Mesothelial cell of epicardium (in vitro differentiated cells): Measurements from ENCODE around the gene OR6B2. TPM values are rescaled to one million over a fixed set of nuclear protein-coding genes. Genes with fewer than 3 reads are reported as not detected.

Source experiments
- DNase-seq, 2 experiments: peaks; one replicate each; pipeline ENCODE4 v3.0.0; 2021; ENCODE audit warnings: low spot score in 2 of 2; ENCODE audit not compliant: unreplicated experiment in 2 of 2
- H3K27ac Mint-ChIP-seq: 2 replicates; pipeline ENCODE4 v1.8.0; 2021; ENCODE audit warnings: mixed read lengths
- H3K27me3 Mint-ChIP-seq: 2 replicates; pipeline ENCODE4 v1.8.0; 2021; ENCODE audit warnings: low read depth, mixed read lengths
- H3K36me3 Mint-ChIP-seq: 2 replicates; pipeline ENCODE4 v1.8.0; 2021; ENCODE audit warnings: mixed read lengths
- H3K4me1 Mint-ChIP-seq: 2 replicates; pipeline ENCODE4 v1.8.0; 2021; ENCODE audit warnings: mixed read lengths
- H3K4me3 Mint-ChIP-seq: 2 replicates; pipeline ENCODE4 v1.8.0; 2021; ENCODE audit warnings: mild to moderate bottlenecking, moderate library complexity, mixed read lengths
- H3K9me3 Mint-ChIP-seq: 2 replicates; pipeline ENCODE4 v1.8.0; 2021; ENCODE audit warnings: mixed read lengths
- total RNA-seq: library from RNA; stranded (reverse); gene quantifications from 3 replicates; pipeline ENCODE4 v1.2.1, GENCODE V29; 2021
- TF ChIP-seq, protein P1 (sequence below): fragments of 200-600 bp; sonication (generic); IDR thresholded peaks from one replicate; pipeline ENCODE4 v1.5.0; 2021; ENCODE audit warnings: antibody characterized with exemption; ENCODE audit not compliant: unreplicated experiment

Gene OR6B2
- not detected in 3 replicates for total RNA-seq

DNA sequence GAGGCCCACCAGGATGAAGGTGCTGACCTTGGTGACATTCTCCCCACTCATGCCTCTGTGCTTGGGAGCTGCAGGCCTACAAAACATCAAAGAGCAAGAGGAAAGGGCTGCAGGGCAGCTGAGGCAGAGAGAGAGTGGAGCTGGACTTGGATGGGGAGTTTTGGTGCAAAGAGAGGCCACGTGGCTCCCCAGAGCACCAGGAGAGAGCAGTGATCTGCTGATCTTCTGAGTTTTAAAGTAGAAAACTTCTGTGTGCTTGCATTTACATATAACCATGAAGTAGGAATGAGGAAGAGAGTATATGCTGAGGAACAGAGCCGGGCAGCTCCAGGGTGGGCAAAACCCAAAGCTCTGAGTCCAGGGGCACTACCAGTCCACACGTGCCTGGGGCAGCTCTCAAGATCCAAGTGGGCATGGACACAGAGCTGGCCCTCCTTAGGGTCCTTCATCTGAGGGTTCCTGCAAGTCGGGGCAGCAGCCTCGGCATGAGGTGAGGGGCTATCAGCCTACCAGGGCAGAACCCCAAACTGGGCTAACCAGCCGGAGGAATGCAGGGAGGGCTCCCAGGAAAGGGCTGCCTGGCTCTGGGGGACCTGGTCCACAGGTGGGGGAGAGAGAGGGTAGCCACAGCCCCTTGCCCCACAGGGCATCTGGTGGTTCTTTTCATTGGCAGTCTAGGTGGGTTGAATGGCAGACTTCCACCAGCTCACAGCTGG lies at the start of gene OR6B2:
Gene OR6B2 (minus strand): TSS at position 51 of the 716 bp plus-strand sequence. CDS start 0 bp downstream, at position 51.
- peaks cover 60% of the 10 kb centered on the region for H3K27me3 Mint-ChIP-seq
- DNase-seq, result no peak
- H3K36me3 Mint-ChIP-seq, result no peaks in the 10 kb centered on the region
- TF ChIP-seq, protein P1, sequence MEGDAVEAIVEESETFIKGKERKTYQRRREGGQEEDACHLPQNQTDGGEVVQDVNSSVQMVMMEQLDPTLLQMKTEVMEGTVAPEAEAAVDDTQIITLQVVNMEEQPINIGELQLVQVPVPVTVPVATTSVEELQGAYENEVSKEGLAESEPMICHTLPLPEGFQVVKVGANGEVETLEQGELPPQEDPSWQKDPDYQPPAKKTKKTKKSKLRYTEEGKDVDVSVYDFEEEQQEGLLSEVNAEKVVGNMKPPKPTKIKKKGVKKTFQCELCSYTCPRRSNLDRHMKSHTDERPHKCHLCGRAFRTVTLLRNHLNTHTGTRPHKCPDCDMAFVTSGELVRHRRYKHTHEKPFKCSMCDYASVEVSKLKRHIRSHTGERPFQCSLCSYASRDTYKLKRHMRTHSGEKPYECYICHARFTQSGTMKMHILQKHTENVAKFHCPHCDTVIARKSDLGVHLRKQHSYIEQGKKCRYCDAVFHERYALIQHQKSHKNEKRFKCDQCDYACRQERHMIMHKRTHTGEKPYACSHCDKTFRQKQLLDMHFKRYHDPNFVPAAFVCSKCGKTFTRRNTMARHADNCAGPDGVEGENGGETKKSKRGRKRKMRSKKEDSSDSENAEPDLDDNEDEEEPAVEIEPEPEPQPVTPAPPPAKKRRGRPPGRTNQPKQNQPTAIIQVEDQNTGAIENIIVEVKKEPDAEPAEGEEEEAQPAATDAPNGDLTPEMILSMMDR, result no peak
- H3K4me1 Mint-ChIP-seq, result no peaks in the 10 kb centered on the region
- H3K9me3 Mint-ChIP-seq, result no peaks in the 10 kb centered on the region
- no peak within 1 kb of the TSS for H3K4me3 Mint-ChIP-seq
- H3K27ac Mint-ChIP-seq, result no peak within 1 kb of the TSS

DNA sequence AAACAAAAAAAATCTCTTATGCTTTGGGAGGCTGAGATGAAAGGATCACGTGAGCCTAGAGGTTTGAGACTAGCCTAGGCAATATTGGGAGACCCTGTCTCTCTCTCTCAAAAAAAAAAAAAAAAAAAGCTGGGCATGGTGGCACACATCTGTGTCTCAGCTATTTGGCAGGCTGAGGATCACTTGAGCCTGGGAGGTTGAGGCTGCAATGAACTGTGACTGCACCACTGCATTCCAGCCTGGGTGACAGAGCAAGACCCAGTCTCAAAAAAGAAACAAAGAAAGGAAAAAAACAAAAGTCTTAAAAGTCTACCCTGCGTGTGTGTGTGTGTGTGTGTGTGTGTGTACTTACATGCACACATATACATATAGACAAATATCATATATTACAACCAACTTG lies 48.4 kb upstream of the OR6B2 start:
- no peak overlapping the region for H3K4me3 Mint-ChIP-seq
- TF ChIP-seq, protein P1, result no peak
- peaks cover 2% of the 10 kb centered on the region for H3K36me3 Mint-ChIP-seq
- DNase-seq, result no peak
- no peaks in the 10 kb centered on the region for H3K4me1 Mint-ChIP-seq
- no peak overlapping the region for H3K27ac Mint-ChIP-seq
- H3K9me3 Mint-ChIP-seq, result peaks cover 49% of the 10 kb centered on the region
- no peaks in the 10 kb centered on the region for H3K27me3 Mint-ChIP-seq

DNA sequence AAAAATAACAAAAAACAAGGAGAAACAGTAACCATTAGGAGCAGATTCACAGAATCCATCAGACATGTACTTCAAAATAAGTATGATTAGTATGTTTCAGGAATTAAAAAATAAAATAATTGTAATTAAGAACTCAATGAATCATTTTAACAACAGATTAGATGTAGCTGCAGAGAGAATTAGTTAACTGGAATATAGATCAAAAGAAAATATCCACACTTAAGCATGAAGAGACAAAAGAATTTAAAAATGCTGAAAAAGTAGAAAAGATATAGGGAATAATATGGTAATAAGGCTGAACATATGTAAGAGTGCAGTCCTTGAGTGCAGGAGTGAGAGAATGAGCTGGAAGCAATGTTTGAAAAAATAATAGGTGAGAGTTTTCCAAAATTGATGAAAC lies 47.2 kb upstream of the OR6B2 start:
- Mint-ChIP-seq H3K9me3 (peaks cover 49% of the 10 kb centered on the region), H3K36me3 (peaks cover 2% of the 10 kb centered on the region), H3K4me3 (no peak overlapping the region), H3K27me3 (no peaks in the 10 kb centered on the region), H3K4me1 (no peaks in the 10 kb centered on the region), H3K27ac (no peak overlapping the region)
- no peak for DNase-seq
- TF ChIP-seq, protein P1, result no peak

DNA sequence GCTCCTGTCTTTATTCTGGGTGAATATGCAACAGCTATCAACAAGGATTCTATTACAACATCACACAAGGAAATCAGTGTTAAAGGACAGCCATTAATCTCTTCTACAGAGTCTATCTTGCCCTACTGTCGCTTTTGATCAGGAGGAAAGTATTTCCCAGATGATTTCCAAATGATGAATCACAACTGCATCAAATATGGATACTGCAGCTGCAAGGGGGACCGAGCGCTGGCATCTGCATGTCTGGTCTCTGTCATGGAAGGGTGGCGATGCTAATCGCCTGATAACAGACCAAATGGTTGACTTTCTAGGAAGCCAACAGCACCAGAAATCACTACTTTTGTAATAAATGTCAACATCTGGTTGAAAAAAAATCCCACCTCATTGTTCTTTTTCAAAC lies 44.3 kb upstream of the OR6B2 start:
- peaks cover 2% of the 10 kb centered on the region for H3K36me3 Mint-ChIP-seq
- H3K27me3 Mint-ChIP-seq, result peaks cover 5% of the 10 kb centered on the region
- no peak overlapping the region for H3K4me3 Mint-ChIP-seq
- DNase-seq, result no peak
- H3K4me1 Mint-ChIP-seq, result no peaks in the 10 kb centered on the region
- TF ChIP-seq, protein P1, result no peak
- peaks cover 43% of the 10 kb centered on the region for H3K9me3 Mint-ChIP-seq
- no peak overlapping the region for H3K27ac Mint-ChIP-seq

DNA sequence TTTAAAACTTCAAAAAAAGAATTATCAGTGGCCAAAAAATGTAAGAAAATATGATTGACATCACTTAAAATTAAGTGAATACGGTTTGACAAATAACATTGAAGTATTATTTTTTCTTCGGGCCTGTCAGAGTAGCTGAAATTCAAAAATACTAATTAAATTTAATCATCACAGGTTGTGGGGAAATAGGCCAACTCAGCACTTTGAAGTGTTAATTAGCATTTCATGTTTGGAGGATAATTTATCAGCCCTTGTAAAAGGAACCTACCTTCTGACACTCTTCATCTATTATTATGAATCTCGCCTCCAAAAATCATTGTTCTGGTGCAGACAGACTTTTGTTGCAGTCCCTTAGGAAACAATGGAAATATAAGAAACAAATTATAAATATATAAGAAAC lies 40.7 kb upstream of the OR6B2 start:
- H3K9me3 Mint-ChIP-seq, result peaks cover 27% of the 10 kb centered on the region
- H3K27me3 Mint-ChIP-seq, result peaks cover 29% of the 10 kb centered on the region
- DNase-seq, result no peak
- no peaks in the 10 kb centered on the region for H3K4me1 Mint-ChIP-seq
- H3K36me3 Mint-ChIP-seq, result no peaks in the 10 kb centered on the region
- no peak overlapping the region for H3K4me3 Mint-ChIP-seq
- no peak overlapping the region for H3K27ac Mint-ChIP-seq
- TF ChIP-seq, protein P1, result no peak
